ENCODE data around the gene ZMAT3. TPM values are rescaled to one million over a fixed set of nuclear protein-coding genes. Genes with fewer than 3 reads are reported as not detected.
A peak's percentile ranks its signal among the peaks of the same experiment; 100 is the strongest.
"Not testable (repeated sequence)": the region's sequence is repeated elsewhere in the genome, so short reads cannot be mapped to it uniquely, and the experiment has no call there.

The ZMAT3 gene
- total RNA-seq, 1 donor from 2014 or later, result 18.3 TPM

- intact Hi-C loops (cut with DNase I), result loop anchor here (5.0 kb wide), 1 partner anchor 50 kb away; no protein-coding TSS in a partner anchor
- no peak for DNase-seq (ENCODE audit: low spot score)
These were observed 460 bp upstream of the ZMAT3 start for GRCh38 chr3:179072100-179072438.

GRCh38 chr3:179071027-179071322 is 634 bp downstream of the ZMAT3 start:
- intact Hi-C loops (cut with DNase I), result loop anchor here (1.0 to 5.0 kb wide), 3 partner anchors 49 to 250 kb away; partner anchors contain the start of gene PIK3CA
- DNase-seq (ENCODE audit: low spot score), result no peak

GRCh38 chr3:179069762-179070390 is 1.7 kb downstream of the ZMAT3 start:
- intact Hi-C loops (cut with DNase I), result loop anchor here (2.0 to 5.0 kb wide), 2 partner anchors 48 to 251 kb away; no protein-coding TSS in a partner anchor
- no peak for DNase-seq (ENCODE audit: low spot score)

- no peak for DNase-seq (ENCODE audit: low spot score)
- intact Hi-C loops (cut with DNase I), result no loop called here
These were observed 2.7 kb downstream of the ZMAT3 start for GRCh38 chr3:179068779-179069530.

- intact Hi-C loops (cut with DNase I), result no loop called here
- no peak for DNase-seq (ENCODE audit: low spot score)
These were observed 3.8 kb downstream of the ZMAT3 start for GRCh38 chr3:179067839-179068238.

GRCh38 chr3:179067291-179067690 is 4.3 kb downstream of the ZMAT3 start:
- intact Hi-C loops (cut with DNase I), result no loop called here
- DNase-seq (ENCODE audit: low spot score), result no peak

- DNase-seq (ENCODE audit: low spot score), result no peak
- intact Hi-C loops (cut with DNase I), result no loop called here
These were observed 7.6 kb downstream of the ZMAT3 start for GRCh38 chr3:179063945-179064560.

GRCh38 chr3:179056326-179056725 is 15.3 kb downstream of the ZMAT3 start:
- DNase-seq (ENCODE audit: low spot score), result no peak
- intact Hi-C loops (cut with DNase I), result no loop called here

GRCh38 chr3:179054565-179054964 is 17.0 kb downstream of the ZMAT3 start:
- intact Hi-C loops (cut with DNase I); DNase-seq (ENCODE audit: low spot score): not testable (repeated sequence)

GRCh38 chr3:179046497-179047353 is 24.9 kb downstream of the ZMAT3 start:
- no peak for DNase-seq (ENCODE audit: low spot score)
- intact Hi-C loops (cut with DNase I), result no loop called here

GRCh38 chr3:179045719-179046402 is 25.7 kb downstream of the ZMAT3 start:
- intact Hi-C loops (cut with DNase I), result no loop called here
- DNase-seq (ENCODE audit: low spot score), result no peak

- DNase-seq (ENCODE audit: low spot score); intact Hi-C loops (cut with DNase I): not testable (repeated sequence)
These were observed 32.7 kb downstream of the ZMAT3 start for GRCh38 chr3:179038899-179039251.

GRCh38 chr3:179038216-179038898 is 33.3 kb downstream of the ZMAT3 start:
- intact Hi-C loops (cut with DNase I), result no loop called here
- no peak for DNase-seq (ENCODE audit: low spot score)

GRCh38 chr3:179037351-179037750 is 34.3 kb downstream of the ZMAT3 start:
- intact Hi-C loops (cut with DNase I), result no loop called here
- peak; percentile 87 for DNase-seq (ENCODE audit: low spot score)

GRCh38 chr3:179036626-179037300 is 34.8 kb downstream of the ZMAT3 start:
- DNase-seq (ENCODE audit: low spot score), result no peak
- intact Hi-C loops (cut with DNase I), result no loop called here

- no peak for DNase-seq (ENCODE audit: low spot score)
- intact Hi-C loops (cut with DNase I), result no loop called here
These were observed 35.4 kb downstream of the ZMAT3 start for GRCh38 chr3:179036226-179036625.

GRCh38 chr3:179035232-179035631 is 36.4 kb downstream of the ZMAT3 start:
- DNase-seq (ENCODE audit: low spot score), result no peak
- intact Hi-C loops (cut with DNase I), result no loop called here

- DNase-seq (ENCODE audit: low spot score); intact Hi-C loops (cut with DNase I): not testable (repeated sequence)
These were observed 38.3 kb downstream of the ZMAT3 start for GRCh38 chr3:179033304-179033657.
